ENCODE results near the gene MSANTD2. TPM values are rescaled to one million over a fixed set of nuclear protein-coding genes. Genes with fewer than 3 reads are reported as not detected.

Gene MSANTD2
- total and polyA plus RNA-seq, 2 of the 4 experiments (the other 2 are of a cell fraction), result 5.0 to 6.0 TPM

GRCh38 chr11:124839128-124839971, 39.1 kb upstream of the MSANTD2 start:
- H2AFZ ChIP-seq (replicated peaks; ENCODE audit: low read length, poor library complexity), result peak overlapping the region; percentile 61
- POLR2A ChIA-PET (ENCODE audit: unreplicated experiment), result no interaction called here

More at GRCh38 chr11:124839128-124839971, 39.1 kb upstream of the MSANTD2 start:
- BruUV-seq (replicated peaks), result no TSS peak
- Histone ChIP-seq H2BK5ac (ENCODE audit: low read depth, low read length, poor library complexity, severe bottlenecking) (no peak overlapping the region), H4K5ac (ENCODE audit: low read depth, low read length) (no peak overlapping the region), H3K14ac (replicated peaks; ENCODE audit: low read depth, low read length) (no peak overlapping the region), H3K27ac (ENCODE audit: insufficient read depth, low read length) (no peak overlapping the region), H3K9ac (ENCODE audit: low read depth, low read length) (no peak overlapping the region), H3K23ac (ENCODE audit: low read depth, low read length) (0 out of 2 replicates have a peak overlapping the region, but pooled peaks have one; percentile 62), H3K18ac (ENCODE audit: low read depth, low read length) (no peak overlapping the region), H3K9me3 (ENCODE audit: control insufficient read depth, insufficient read depth, low read length) (no peaks in the 10 kb centered on the region), H3K4me3 (ENCODE audit: insufficient read depth, low read depth, low read length) (peak overlapping the region; percentile 19; the same call in 1 of the 2 replicates), H3K27me3 (ENCODE audit: control insufficient read depth, insufficient read depth, low read length) (peaks cover 59% of the 10 kb centered on the region), H2BK15ac (ENCODE audit: low read depth, low read length) (no peak overlapping the region), H3K36me3 (ENCODE audit: control insufficient read depth, insufficient read depth, low read length) (no peaks in the 10 kb centered on the region), H3K79me1 (ENCODE audit: low read depth in 1 of 2, low read length in 2 of 2) (no peaks in the 10 kb centered on the region), H2AK5ac (ENCODE audit: low read depth, low read length) (no peak overlapping the region), H3K4ac (ENCODE audit: low read depth, low read length) (no peak overlapping the region), H3K4me2 (ENCODE audit: low read depth, low read length) (peak overlapping the region; percentile 71; the same call in 1 of the 2 replicates), H3K4me1 (ENCODE audit: control insufficient read depth, insufficient read depth, low read length) (no peaks in the 10 kb centered on the region; the same call in 1 of the 2 replicates), H4K91ac (ENCODE audit: insufficient read depth, low read depth, low read length) (no peak overlapping the region), H2AK9ac (replicated peaks; ENCODE audit: low read depth, low read length, poor library complexity) (no peak overlapping the region), H4K20me1 (ENCODE audit: insufficient read depth, low read length) (no peaks in the 10 kb centered on the region), H3K56ac (ENCODE audit: extremely low read depth, insufficient read depth, low read length) (no peak overlapping the region), H4K8ac (ENCODE audit: low read depth in 2 of 2, low read length in 2 of 2) (no peak overlapping the region), H2BK20ac (ENCODE audit: low read depth, low read length) (no peak overlapping the region), H3K9me1 (ENCODE audit: insufficient read depth, low read length) (no peaks in the 10 kb centered on the region; the same call in 1 of the 2 replicates), H2BK120ac (ENCODE audit: low read depth, low read length) (no peak overlapping the region)
- 1% methylated on average over 29 of the region's 87 CpGs; no CpG with 5 or more reads in 1 of the 2 experiments for WGBS, 2 experiments (ENCODE audit: extremely low coverage in 2 of 2, insufficient read length in 1 of 2)
- intact Hi-C loops (cut with micrococcal nuclease), result no loop called here
- CTCF ChIA-PET, result interaction anchor here (0.7 to 1.6 kb wide), 2 partner anchors 37 kb away, joined by 3 to 5 read pairs; no protein-coding TSS in a partner anchor
- DNase-seq (no peak), ATAC-seq (ENCODE audit: low read depth) (peak; percentile 7; the same call in 1 of the 2 replicates)
- dilution Hi-C loops (cut with HindIII; ENCODE audit: low sequenced_read_pairs, unreplicated experiment), result no loop called here
- in situ Hi-C loops (cut with MboI; ENCODE audit: low sequenced_read_pairs), result loop anchor here (10.0 kb wide), 2 partner anchors 75 to 195 kb away; partner anchors contain the start of gene ESAM
- TF ChIP-seq BHLHE40 (IDR thresholded peaks at IDR 0.05; ENCODE audit: low read depth, low read length) (no peak), RAD21 (IDR thresholded peaks at IDR 0.05; ENCODE audit: low read length) (no peak), MXI1 (IDR thresholded peaks at IDR 0.05; ENCODE audit: borderline replicate concordance, low read depth, low read length) (no peak), POLR2A (IDR thresholded peaks at IDR 0.05; ENCODE audit: low read depth, low read length) (no peak), RCOR1 (IDR thresholded peaks at IDR 0.05; ENCODE audit: insufficient replicate concordance, low read length) (no peak), CTCF (conservative IDR thresholded peaks at IDR 0.05; ENCODE audit: low read depth, low read length) (no peak), CEBPB (IDR thresholded peaks at IDR 0.05; ENCODE audit: low read depth, low read length) (no peak), ELK1 (IDR thresholded peaks at IDR 0.05; ENCODE audit: borderline replicate concordance, low read depth, low read length) (no peak), CHD1 (IDR thresholded peaks at IDR 0.05; ENCODE audit: low read depth, low read length) (no peak), NFE2L2 (IDR thresholded peaks at IDR 0.05; ENCODE audit: low read depth, low read length) (no peak), MAFK (IDR thresholded peaks at IDR 0.05; ENCODE audit: low read depth, low read length) (no peak), USF2 (IDR thresholded peaks at IDR 0.05; ENCODE audit: low read depth, low read length) (no peak)
